ENCODE results near the gene SPHK2.
"Not testable (repeated sequence)": the region's sequence is repeated elsewhere in the genome, so short reads cannot be mapped to it uniquely, and the experiment has no call there.

Gene SPHK2

DNA sequence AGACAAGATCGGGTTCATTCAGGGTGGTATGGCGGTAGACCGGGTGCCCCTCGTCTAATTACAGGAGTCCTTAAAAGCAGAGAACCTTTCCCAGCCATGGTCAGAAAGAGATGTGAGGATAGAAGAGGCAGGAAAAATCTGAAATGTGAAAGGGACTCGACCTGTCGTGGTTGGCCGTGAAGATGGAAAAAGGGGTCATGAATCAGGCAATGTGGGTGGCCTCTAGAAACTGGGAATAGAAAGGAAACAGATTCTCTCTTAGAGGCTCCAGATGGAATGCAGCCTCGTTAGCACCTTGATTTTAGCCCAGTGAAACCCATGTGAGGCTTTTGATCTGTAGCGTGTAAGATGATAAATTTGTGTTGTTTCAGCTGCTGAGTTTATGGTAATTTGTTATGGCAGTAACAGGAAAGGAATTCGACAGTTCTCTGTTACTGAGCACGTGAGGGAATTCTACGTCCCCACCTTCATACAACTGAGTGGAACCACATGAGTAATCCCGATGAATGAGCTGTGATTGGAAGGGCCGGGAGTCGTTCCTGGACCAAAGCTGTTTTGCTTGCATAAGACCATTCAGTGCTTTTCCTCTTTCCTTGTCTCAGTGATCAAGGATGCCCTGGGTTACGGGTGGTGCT, 37.7 kb downstream of the SPHK2 start:
- in situ Hi-C loops (cut with MboI; ENCODE audit: low sequenced_read_pairs), result no loop called here

DNA sequence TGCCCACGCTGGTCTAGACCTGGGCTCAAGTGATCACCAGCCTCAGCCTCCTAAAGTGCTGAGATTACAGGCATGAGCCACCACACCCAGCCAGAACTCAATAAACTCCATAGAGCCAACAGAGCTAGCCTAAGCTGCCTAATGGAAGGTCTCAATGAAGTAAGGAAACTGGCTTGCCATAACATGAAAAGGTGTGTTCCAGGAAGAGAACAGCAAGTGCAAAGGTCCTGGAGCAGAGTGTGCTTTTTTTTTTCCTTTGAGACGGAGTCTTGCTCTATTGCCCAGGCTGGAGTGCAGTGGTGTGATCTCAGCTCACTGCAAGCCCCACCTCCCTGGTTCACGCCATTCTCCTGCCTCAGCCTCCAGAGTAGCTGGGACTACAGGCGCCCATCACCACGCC, 38.5 kb downstream of the SPHK2 start:
- in situ Hi-C loops (cut with MboI; ENCODE audit: low sequenced_read_pairs), result not testable (repeated sequence)

GRCh38 chr19:48658483-48658882, 39.2 kb downstream of the SPHK2 start:
- in situ Hi-C loops (cut with MboI; ENCODE audit: low sequenced_read_pairs), result no loop called here

DNA sequence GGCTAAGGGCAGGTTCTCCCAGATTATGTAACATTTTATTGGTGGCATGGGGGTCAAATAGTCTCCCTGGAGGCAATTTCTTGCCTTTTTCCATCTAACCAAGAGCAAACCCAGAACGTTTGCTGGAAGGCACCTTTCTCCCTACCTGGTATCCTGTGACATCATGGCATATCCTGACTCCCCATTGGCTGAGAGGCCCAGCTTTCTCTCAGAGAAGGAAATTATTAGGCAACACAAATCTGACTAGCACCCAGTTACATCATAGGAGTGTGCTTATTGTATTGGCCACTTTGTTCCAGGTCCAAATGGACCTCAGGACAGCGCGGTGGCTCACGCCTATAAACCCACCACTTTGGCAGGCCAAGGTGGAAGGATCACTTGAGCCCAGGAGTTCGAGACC, 40.5 kb downstream of the SPHK2 start:
- in situ Hi-C loops (cut with MboI; ENCODE audit: low sequenced_read_pairs), result no loop called here

GRCh38 chr19:48660852-48661710, 41.8 kb downstream of the SPHK2 start:
- in situ Hi-C loops (cut with MboI; ENCODE audit: low sequenced_read_pairs), result no loop called here

- in situ Hi-C loops (cut with MboI; ENCODE audit: low sequenced_read_pairs), result no loop called here
These were observed 42.4 kb downstream of the SPHK2 start for GRCh38 chr19:48661711-48662090.

- in situ Hi-C loops (cut with MboI; ENCODE audit: low sequenced_read_pairs), result no loop called here
These were observed 44.4 kb downstream of the SPHK2 start for GRCh38 chr19:48663667-48664066.

- in situ Hi-C loops (cut with MboI; ENCODE audit: low sequenced_read_pairs), result no loop called here
These were observed 45.2 kb downstream of the SPHK2 start for GRCh38 chr19:48664476-48664875.

- in situ Hi-C loops (cut with MboI; ENCODE audit: low sequenced_read_pairs), result no loop called here
These were observed 46.5 kb downstream of the SPHK2 start for GRCh38 chr19:48665786-48666185.

- in situ Hi-C loops (cut with MboI; ENCODE audit: low sequenced_read_pairs), result no loop called here
These were observed 49.0 kb downstream of the SPHK2 start for GRCh38 chr19:48668332-48668731.

- in situ Hi-C loops (cut with MboI; ENCODE audit: low sequenced_read_pairs), result no loop called here
These were observed 49.5 kb downstream of the SPHK2 start for GRCh38 chr19:48668761-48669160.

DNA sequence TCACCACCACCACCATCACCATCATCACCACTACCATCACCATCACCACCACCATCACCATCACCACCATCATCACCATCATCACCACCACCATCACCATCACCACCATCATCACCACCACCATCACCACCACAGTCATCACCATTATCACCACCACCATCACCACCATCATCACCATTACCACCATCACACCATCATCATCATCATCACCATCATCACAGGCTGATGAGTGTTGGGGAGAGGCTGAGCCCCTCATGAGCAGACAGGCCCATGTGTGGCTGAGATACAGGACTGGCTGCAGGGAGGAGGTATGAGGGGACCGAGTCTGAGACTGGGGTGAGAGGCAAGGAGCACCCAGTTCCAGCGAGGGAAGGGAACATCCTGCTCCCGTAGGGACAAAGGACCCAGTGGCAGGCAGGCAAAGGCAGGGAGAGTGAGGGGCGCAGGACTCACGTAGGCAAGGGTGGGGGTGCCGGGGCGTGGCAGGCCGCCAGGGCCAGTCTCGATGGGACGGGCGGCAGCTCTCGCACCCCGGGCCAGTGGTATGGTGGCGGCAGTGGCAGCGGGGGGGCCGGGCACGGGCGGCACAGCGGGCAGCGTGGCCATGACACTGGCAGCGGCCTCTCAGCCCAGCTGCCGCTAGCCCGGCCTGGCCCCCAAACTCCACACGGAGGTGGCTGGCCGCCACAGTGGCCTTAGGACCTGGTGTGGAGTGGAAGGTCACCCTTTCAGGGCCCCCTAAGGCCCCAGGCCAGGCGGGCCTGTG, 50.8 kb downstream of the SPHK2 start:
- in situ Hi-C loops (cut with MboI; ENCODE audit: low sequenced_read_pairs), result no loop called here

DNA sequence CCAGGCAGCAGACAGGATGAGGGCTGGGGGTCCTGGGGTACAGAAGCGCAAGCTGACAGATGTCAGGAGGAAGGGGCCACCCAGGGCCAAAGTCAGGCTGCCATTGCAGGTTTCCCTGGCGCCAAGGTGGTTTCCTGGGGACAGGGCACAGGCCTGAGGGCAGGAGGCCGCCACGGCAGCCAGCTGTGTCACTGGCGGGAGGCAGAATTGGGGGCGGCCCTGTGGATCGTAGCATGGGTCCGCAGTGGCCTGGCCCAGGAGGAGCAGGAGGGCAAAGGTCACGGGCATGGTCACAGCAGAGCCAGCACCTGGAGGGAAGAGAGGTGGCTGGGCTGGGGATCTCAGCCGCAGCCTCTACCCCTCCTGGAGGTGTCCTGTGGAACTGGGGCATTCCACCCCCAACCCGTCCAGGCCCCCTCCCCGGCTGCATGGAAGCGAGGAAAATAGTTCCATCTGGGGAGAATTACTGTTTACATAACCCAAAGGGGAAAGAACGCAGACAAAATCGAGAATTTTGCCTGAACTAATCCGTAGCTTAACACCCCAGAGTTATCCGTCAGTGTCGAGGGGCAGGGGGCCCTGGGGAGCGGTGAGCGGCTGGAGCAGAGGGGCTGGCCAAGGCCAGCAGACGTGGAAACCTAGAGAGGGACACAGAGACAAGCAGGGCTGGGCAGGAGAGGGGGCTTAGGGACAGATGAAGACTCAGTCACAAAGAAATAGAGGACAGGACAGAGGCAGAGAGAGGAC, 51.6 kb downstream of the SPHK2 start:
- in situ Hi-C loops (cut with MboI; ENCODE audit: low sequenced_read_pairs), result no loop called here

GRCh38 chr19:48671446-48671995, 52.2 kb downstream of the SPHK2 start:
- in situ Hi-C loops (cut with MboI; ENCODE audit: low sequenced_read_pairs), result no loop called here

- in situ Hi-C loops (cut with MboI; ENCODE audit: low sequenced_read_pairs), result no loop called here
These were observed 53.7 kb downstream of the SPHK2 start, which contains the start of gene NTN5 for GRCh38 chr19:48672994-48673393. TSS of gene NTN5 (minus strand) at chr19:48673017. CDS start at chr19:48670986, 2,031 bp downstream.

GRCh38 chr19:48673436-48674100, 54.3 kb downstream of the SPHK2 start:
- in situ Hi-C loops (cut with MboI; ENCODE audit: low sequenced_read_pairs), result no loop called here

DNA sequence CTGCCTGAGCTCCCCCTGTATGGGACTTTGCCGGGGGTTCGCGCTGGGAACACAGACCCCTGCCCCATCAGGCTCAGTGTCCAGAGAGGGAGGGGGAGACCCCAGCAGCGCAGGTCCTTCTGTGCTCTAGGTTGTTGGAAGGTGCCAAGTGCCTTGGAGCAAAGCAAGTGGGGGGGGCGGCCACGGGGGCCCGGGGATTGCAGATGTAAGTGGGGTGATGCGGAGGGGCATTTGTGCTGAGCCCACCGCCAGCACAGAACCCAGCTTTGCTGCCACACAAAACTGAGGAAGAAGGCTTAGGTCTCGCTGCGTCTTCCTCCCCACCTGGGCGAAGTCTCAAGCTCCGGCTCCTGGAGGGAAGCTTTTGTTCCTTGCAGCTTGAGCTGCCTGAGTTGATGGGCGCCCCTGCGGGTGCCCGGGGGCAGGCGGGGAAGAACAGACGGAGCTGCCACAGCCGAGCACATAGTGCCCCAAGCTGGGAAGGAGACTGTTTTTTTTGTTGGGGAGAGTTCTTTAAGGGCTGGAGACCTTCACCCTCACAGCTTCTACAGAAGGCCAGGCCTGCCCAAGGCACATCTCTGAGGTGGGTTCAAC, 55.0 kb downstream of the SPHK2 start:
- in situ Hi-C loops (cut with MboI; ENCODE audit: low sequenced_read_pairs), result no loop called here

DNA sequence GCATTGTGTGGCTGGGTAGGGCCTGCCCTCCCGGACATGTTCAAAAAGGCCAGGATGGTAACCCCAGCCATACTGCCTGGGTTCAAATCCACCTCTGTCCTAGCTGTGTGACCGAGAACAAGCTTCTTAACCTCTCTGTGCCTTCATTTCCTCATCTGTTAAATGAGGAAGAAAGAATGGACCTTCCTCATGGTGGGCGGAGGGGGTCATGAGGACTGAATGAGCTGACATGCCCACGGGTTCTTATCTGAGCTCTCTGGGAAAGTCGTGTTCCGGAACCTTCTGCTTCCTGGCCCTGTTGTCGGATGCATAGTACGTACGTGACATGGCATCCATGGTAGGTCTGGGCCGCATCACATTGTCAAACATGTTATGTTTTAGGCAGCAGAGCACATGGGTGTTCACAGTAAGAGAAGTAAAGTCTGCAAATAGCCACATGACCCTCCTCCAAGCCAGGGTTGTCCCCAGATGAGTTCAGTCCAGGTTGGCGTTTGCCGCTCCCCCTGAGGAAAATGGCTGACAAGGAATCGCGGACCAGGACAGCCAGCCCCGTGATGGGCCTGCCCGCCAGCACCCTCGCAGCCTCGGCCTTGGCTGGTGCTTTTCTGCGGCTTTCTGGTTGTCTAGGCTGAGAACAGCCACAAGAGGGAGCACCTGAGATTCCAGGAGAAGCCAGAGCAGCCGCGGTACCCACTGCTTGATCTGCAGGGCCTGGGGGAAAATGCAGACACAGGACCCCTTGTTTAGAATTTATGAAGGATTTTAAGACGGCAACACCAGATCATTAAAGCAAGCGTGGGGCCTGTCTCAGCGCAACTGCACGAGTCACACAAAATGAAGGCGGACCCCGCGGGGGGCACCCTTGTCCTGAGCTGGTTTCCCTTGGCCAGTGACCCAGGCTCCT, 55.9 kb downstream of the SPHK2 start:
- in situ Hi-C loops (cut with MboI; ENCODE audit: low sequenced_read_pairs), result no loop called here

- in situ Hi-C loops (cut with MboI; ENCODE audit: low sequenced_read_pairs), result no loop called here
These were observed 57.2 kb downstream of the SPHK2 start for GRCh38 chr19:48676487-48676886.

All from HL-60/S4 treated with phorbol 12-myristate 13-acetate at 8.2 ng/mL for 4 days and 3 days (cell line).